OCI-LY3 (cell line): ENCODE data around the gene CSNK2A2.

Experiments
- H2AFZ ChIP-seq: fragments of 200-600, 300-600 bp; shearing (Covaris generic); 2 replicates; pipeline ENCODE4 v1.6.0; 2014; ENCODE audit warnings: antibody characterized with exemption, low read depth, low read length
- H3K27ac ChIP-seq: fragments of 200-600, 300-600 bp; sonication (generic); 2 replicates; pipeline ENCODE4 v1.5.1; 2014; ENCODE audit warnings: mild to moderate bottlenecking, low read length, moderate library complexity, mixed read lengths
- H3K27me3 ChIP-seq: fragments of 200-600, 300-600 bp; sonication (generic); 2 replicates; pipeline ENCODE4 v1.6.1; 2014; ENCODE audit warnings: low read depth, low read length, mixed read lengths
- H3K36me3 ChIP-seq: fragments of 200-600, 300-600 bp; sonication (generic); replicated peaks from 2 replicates; pipeline ENCODE3; 2014; ENCODE audit warnings: low read depth, low read length, mixed read lengths
- H3K4me1 ChIP-seq: fragments of 300-600, 200-600 bp; sonication (generic); 2 replicates; pipeline ENCODE4 v1.6.1; 2014; ENCODE audit warnings: low read length, mixed read lengths
- H3K4me2 ChIP-seq: fragments of 200-600, 300-600 bp; sonication (generic); 2 replicates; pipeline ENCODE4 v1.6.1; 2014; ENCODE audit warnings: low read length, mixed read lengths
- H3K4me3 ChIP-seq: fragments of 300-600, 200-600 bp; sonication (generic); 2 replicates; pipeline ENCODE4 v1.5.1; 2014; ENCODE audit warnings: antibody characterized with exemption, mild to moderate bottlenecking, low read length, moderate library complexity
- H3K79me2 ChIP-seq: fragments of 300-600, 200-600 bp; shearing (Covaris generic); 2 replicates; pipeline ENCODE4 v1.6.1; 2014; ENCODE audit warnings: mild to moderate bottlenecking, low read length, mixed read lengths
- H3K9ac ChIP-seq: fragments of 300-600, 200-600 bp; shearing (Covaris generic); 2 replicates; pipeline ENCODE4 v1.6.0; 2014; ENCODE audit warnings: mild to moderate bottlenecking, low read length, moderate library complexity
- H3K9me3 ChIP-seq: fragments of 200-600, 300-600 bp; shearing (Covaris generic); 2 replicates; pipeline ENCODE4 v1.6.1; 2014; ENCODE audit warnings: low read length, mixed read lengths; ENCODE audit not compliant: insufficient read depth
- H4K20me1 ChIP-seq: fragments of 200-600, 300-600 bp; sonication (generic); 2 replicates; pipeline ENCODE4 v1.6.1; 2016; ENCODE audit warnings: low read length, mixed read lengths; ENCODE audit not compliant: insufficient read depth
- CTCF ChIP-seq: fragments of 200-600, 300-600 bp; sonication (generic); IDR thresholded peaks from 2 replicates; pipeline ENCODE4 v1.5.1; 2014; ENCODE audit warnings: antibody characterized with exemption, low read length, low read depth
- EZH2phosphoT487 ChIP-seq: fragments of 200-600 bp; shearing (Covaris generic); IDR thresholded peaks from 2 replicates; pipeline ENCODE4 v1.6.1; 2018; ENCODE audit warnings: antibody characterized with exemption, mixed run types, low read depth

The CSNK2A2 gene

GRCh38 chr16:58225965-58226602 lies 28.2 kb upstream of the CSNK2A2 start:
- H3K4me1 ChIP-seq: no peaks in the 10 kb centered on the region
- H3K27ac ChIP-seq: no peak overlapping the region
- H3K9ac ChIP-seq: no peak overlapping the region
- no peak overlapping the region for H3K4me2 ChIP-seq
- H4K20me1 ChIP-seq: no peaks in the 10 kb centered on the region
- no peaks in the 10 kb centered on the region for H3K36me3 ChIP-seq
- H3K9me3 ChIP-seq: no peaks in the 10 kb centered on the region
- H3K27me3 ChIP-seq: no peaks in the 10 kb centered on the region
- H3K4me3 ChIP-seq: no peak overlapping the region
- H2AFZ ChIP-seq: no peak overlapping the region
- TF ChIP-seq CTCF (no peak), EZH2phosphoT487 (no peak)
- H3K79me2 ChIP-seq: no peaks in the 10 kb centered on the region

GRCh38 chr16:58222532-58223316 lies 24.8 kb upstream of the CSNK2A2 start:
- Histone ChIP-seq H3K79me2 (no peaks in the 10 kb centered on the region), H3K27ac (no peak overlapping the region), H3K4me2 (no peak overlapping the region), H3K36me3 (peaks cover under 1% of the 10 kb centered on the region), H3K9ac (no peak overlapping the region), H3K4me1 (peaks cover 8% of the 10 kb centered on the region), H2AFZ (no peak overlapping the region), H4K20me1 (no peaks in the 10 kb centered on the region), H3K9me3 (peaks cover 8% of the 10 kb centered on the region), H3K27me3 (no peaks in the 10 kb centered on the region), H3K4me3 (no peak overlapping the region)
- no peak for TF ChIP-seq EZH2phosphoT487
- TF ChIP-seq CTCF: no peak

GRCh38 chr16:58219432-58219831 lies 21.5 kb upstream of the CSNK2A2 start:
- no peak overlapping the region for H3K4me2 ChIP-seq
- H3K4me1 ChIP-seq: peaks cover 31% of the 10 kb centered on the region
- H2AFZ ChIP-seq: no peak overlapping the region
- H3K27ac ChIP-seq: no peak overlapping the region
- no peak overlapping the region for H3K4me3 ChIP-seq
- no peak overlapping the region for H3K9ac ChIP-seq
- H4K20me1 ChIP-seq: no peaks in the 10 kb centered on the region
- TF ChIP-seq CTCF (no peak), EZH2phosphoT487 (no peak)
- peaks cover 23% of the 10 kb centered on the region for H3K9me3 ChIP-seq
- peaks cover 14% of the 10 kb centered on the region for H3K36me3 ChIP-seq
- H3K79me2 ChIP-seq: no peaks in the 10 kb centered on the region
- H3K27me3 ChIP-seq: no peaks in the 10 kb centered on the region

- no peak overlapping the region for H3K4me2 ChIP-seq
- no peaks in the 10 kb centered on the region for H4K20me1 ChIP-seq
- H3K4me3 ChIP-seq: no peak overlapping the region
- H2AFZ ChIP-seq: no peak overlapping the region
- peaks cover 14% of the 10 kb centered on the region for H3K36me3 ChIP-seq
- no peak for TF ChIP-seq CTCF
- no peak for TF ChIP-seq EZH2phosphoT487
- H3K27me3 ChIP-seq: no peaks in the 10 kb centered on the region
- H3K27ac ChIP-seq: no peak overlapping the region
- peaks cover 23% of the 10 kb centered on the region for H3K9me3 ChIP-seq
- H3K9ac ChIP-seq: no peak overlapping the region
- H3K79me2 ChIP-seq: no peaks in the 10 kb centered on the region
- peaks cover 37% of the 10 kb centered on the region for H3K4me1 ChIP-seq
Measured at GRCh38 chr16:58218786-58219185, 20.9 kb upstream of the CSNK2A2 start.
